H9 (cell line): ENCODE results near the gene STARD3NL. TPM values are rescaled to one million over a fixed set of nuclear protein-coding genes. Genes with fewer than 3 reads are reported as not detected.

Experiments
- DNase-seq: peaks from one replicate; pipeline ENCODE4 v3.0.0-alpha.2; 2017
- H2AFZ ChIP-seq: one replicate; pipeline ENCODE4 v1.6.1; 2013; ENCODE audit warnings: mild to moderate bottlenecking, low read length, control low read depth, moderate library complexity
- H2AK5ac ChIP-seq: 2 replicates; pipeline ENCODE4 v1.6.1; 2013; ENCODE audit warnings: low read length, control low read depth, mixed read lengths; ENCODE audit not compliant: insufficient read length
- H2BK120ac ChIP-seq: one replicate; pipeline ENCODE4 v1.6.1; 2013; ENCODE audit warnings: low read depth, mild to moderate bottlenecking, low read length, control low read depth, inconsistent platforms; ENCODE audit not compliant: poor library complexity, severe bottlenecking
- H2BK12ac ChIP-seq: 2 replicates; pipeline ENCODE4 v1.6.1; 2013; ENCODE audit warnings: low read length, control low read depth, mixed read lengths, low read depth; ENCODE audit not compliant: insufficient read length
- H2BK15ac ChIP-seq: 2 replicates; pipeline ENCODE4 v1.6.1; 2013; ENCODE audit warnings: low read depth, low read length, control low read depth
- H2BK20ac ChIP-seq: one replicate; pipeline ENCODE4 v1.6.1; 2013; ENCODE audit warnings: low read depth, mild to moderate bottlenecking, low read length, control low read depth, inconsistent platforms; ENCODE audit not compliant: poor library complexity, severe bottlenecking
- H2BK5ac ChIP-seq: 2 replicates; pipeline ENCODE4 v1.6.1; 2013; ENCODE audit warnings: low read length, control low read depth, mixed read lengths; ENCODE audit not compliant: insufficient read length
- H3K14ac ChIP-seq: 2 replicates; pipeline ENCODE4 v1.6.1; 2013; ENCODE audit warnings: low read length, control low read depth; ENCODE audit not compliant: insufficient read depth
- H3K18ac ChIP-seq: 2 replicates; pipeline ENCODE4 v1.6.1; 2013; ENCODE audit warnings: low read depth, mild to moderate bottlenecking, mixed read lengths, low read length, control low read depth; ENCODE audit not compliant: insufficient read length
- H3K23ac ChIP-seq: 2 replicates; pipeline ENCODE4 v1.6.1; 2013; ENCODE audit warnings: low read length, control low read depth, mixed read lengths, low read depth; ENCODE audit not compliant: insufficient read length
- H3K23me2 ChIP-seq: 2 replicates; pipeline ENCODE4 v1.6.1; 2013; ENCODE audit warnings: low read depth, mild to moderate bottlenecking, mixed read lengths, low read length, control low read depth; ENCODE audit not compliant: insufficient read length, poor library complexity, severe bottlenecking
- H3K27ac ChIP-seq: 2 replicates; pipeline ENCODE4 v1.5.1; 2013; ENCODE audit warnings: low read length, control low read depth, mixed read lengths, low read depth; ENCODE audit not compliant: insufficient read length
- H3K27me3 ChIP-seq: 2 replicates; pipeline ENCODE4 v1.6.1; 2013; ENCODE audit warnings: low read length, control low read depth, inconsistent platforms; ENCODE audit not compliant: insufficient read depth
- H3K4ac ChIP-seq: 2 replicates; pipeline ENCODE4 v1.6.1; 2013; ENCODE audit warnings: low read depth, mild to moderate bottlenecking, control low read depth, inconsistent platforms, low read length, moderate library complexity
- H3K4me1 ChIP-seq: 2 replicates; pipeline ENCODE4 v1.6.1; 2013; ENCODE audit warnings: low read length, control low read depth, inconsistent platforms; ENCODE audit not compliant: insufficient read depth
- H3K4me2 ChIP-seq: 2 replicates; pipeline ENCODE4 v1.6.1; 2013; ENCODE audit warnings: low read length, control low read depth, mixed read lengths; ENCODE audit not compliant: insufficient read length, insufficient read depth
- H3K56ac ChIP-seq: 2 replicates; pipeline ENCODE4 v1.6.1; 2013; ENCODE audit warnings: low read depth, mild to moderate bottlenecking, mixed read lengths, low read length, control low read depth; ENCODE audit not compliant: insufficient read length
- H3K79me1 ChIP-seq: 2 replicates; pipeline ENCODE4 v1.6.1; 2013; ENCODE audit warnings: low read depth, mild to moderate bottlenecking, moderate library complexity, low read length, control low read depth, inconsistent platforms; ENCODE audit not compliant: insufficient read depth, poor library complexity, severe bottlenecking
- H3K79me2 ChIP-seq: 2 replicates; pipeline ENCODE4 v1.6.1; 2013; ENCODE audit warnings: low read length, control low read depth, inconsistent platforms; ENCODE audit not compliant: insufficient read depth
- H3K9ac ChIP-seq: 2 replicates; pipeline ENCODE4 v1.6.1; 2013; ENCODE audit warnings: low read length, control low read depth, mixed read lengths; ENCODE audit not compliant: insufficient read length; ENCODE audit errors: extremely low read depth
- H3K9me3 ChIP-seq: one replicate; pipeline ENCODE4 v1.6.1; 2013; ENCODE audit warnings: low read depth, low read length, inconsistent platforms; ENCODE audit not compliant: control insufficient read depth
- H3T11ph ChIP-seq: one replicate; pipeline ENCODE4 v1.6.1; 2013; ENCODE audit warnings: mild to moderate bottlenecking, low read length, control low read depth, inconsistent platforms
- H4K20me1 ChIP-seq: one replicate; pipeline ENCODE4 v1.6.1; 2013; ENCODE audit not compliant: control insufficient read depth, insufficient read length, insufficient read depth
- H4K5ac ChIP-seq: 2 replicates; pipeline ENCODE4 v1.6.1; 2013; ENCODE audit warnings: low read depth, mild to moderate bottlenecking, mixed read lengths, low read length, control low read depth; ENCODE audit not compliant: insufficient read length
- H4K8ac ChIP-seq: replicated peaks from 2 replicates; pipeline ENCODE4 v1.6.1; 2013; ENCODE audit warnings: low read length, control low read depth, mixed read lengths, low read depth; ENCODE audit not compliant: insufficient read length
- H4K91ac ChIP-seq: 2 replicates; pipeline ENCODE4 v1.6.1; 2013; ENCODE audit warnings: low read depth, mild to moderate bottlenecking, moderate library complexity, mixed read lengths, low read length, control low read depth; ENCODE audit not compliant: insufficient read length
- H3K27ac Mint-ChIP-seq, 3 experiments: 2 replicates in 2 of 3; 3 replicates in 1 of 3; pipeline ENCODE4 v1.8.0; 2020 to 2021; ENCODE audit warnings: mixed read lengths in 3 of 3, mild to moderate bottlenecking in 1 of 3, moderate library complexity in 1 of 3
- H3K27me3 Mint-ChIP-seq: 2 replicates; pipeline ENCODE4 v1.8.0; 2021; ENCODE audit warnings: low read depth, mild to moderate bottlenecking, moderate library complexity, mixed read lengths
- H3K36me3 Mint-ChIP-seq, 3 experiments: 2 replicates in 2 of 3; 3 replicates in 1 of 3; pipeline ENCODE4 v1.8.0; 2020 to 2021; ENCODE audit warnings: low read depth in 3 of 3, mixed read lengths in 3 of 3; ENCODE audit not compliant: insufficient read depth in 1 of 3
- H3K4me1 Mint-ChIP-seq, 2 experiments: 2 replicates each; pipeline ENCODE4 v1.8.0; 2020; ENCODE audit warnings: mixed read lengths in 2 of 2
- H3K4me3 Mint-ChIP-seq, 2 experiments: 2 replicates in 1 of 2; 3 replicates in 1 of 2; pipeline ENCODE4 v1.8.0; 2020 to 2021; ENCODE audit warnings: mild to moderate bottlenecking in 2 of 2, mixed read lengths in 2 of 2, moderate library complexity in 1 of 2
- H3K9me3 Mint-ChIP-seq, 2 experiments: 2 replicates in 1 of 2; 3 replicates in 1 of 2; pipeline ENCODE4 v1.8.0; 2020; ENCODE audit warnings: mild to moderate bottlenecking in 2 of 2, mixed read lengths in 2 of 2, moderate library complexity in 1 of 2
- WGBS: extraction: QIAGEN DNeasy Blood & Tissue Kit; methylation state at CpG from one replicate; pipeline ENCODE4 v1.1.7; 2013; ENCODE audit warnings: missing lambda C conversion rate, low lambda C conversion rate, mixed read lengths; ENCODE audit not compliant: insufficient read length; ENCODE audit errors: extremely low coverage; 5-methylcytosine and 5-hydroxymethylcytosine counted together
- total RNA-seq: library from RNA; stranded (reverse); gene quantifications from 2 replicates; pipeline ENCODE4 v1.2.1, GENCODE V29; 2021
- TF ChIP-seq, protein P1 (sequence below): fragments of 200-600 bp; sonication (generic); conservative IDR thresholded peaks from 3 replicates; pipeline ENCODE4 v1.8.0; 2021; ENCODE audit warnings: antibody characterized with exemption, mild to moderate bottlenecking

Gene STARD3NL
- total RNA-seq, 1 experiment from 2014 or later, result 36.5 TPM

GRCh38 chr7:38151556-38151955, 26.5 kb upstream of the STARD3NL start:
- TF ChIP-seq, protein P1, sequence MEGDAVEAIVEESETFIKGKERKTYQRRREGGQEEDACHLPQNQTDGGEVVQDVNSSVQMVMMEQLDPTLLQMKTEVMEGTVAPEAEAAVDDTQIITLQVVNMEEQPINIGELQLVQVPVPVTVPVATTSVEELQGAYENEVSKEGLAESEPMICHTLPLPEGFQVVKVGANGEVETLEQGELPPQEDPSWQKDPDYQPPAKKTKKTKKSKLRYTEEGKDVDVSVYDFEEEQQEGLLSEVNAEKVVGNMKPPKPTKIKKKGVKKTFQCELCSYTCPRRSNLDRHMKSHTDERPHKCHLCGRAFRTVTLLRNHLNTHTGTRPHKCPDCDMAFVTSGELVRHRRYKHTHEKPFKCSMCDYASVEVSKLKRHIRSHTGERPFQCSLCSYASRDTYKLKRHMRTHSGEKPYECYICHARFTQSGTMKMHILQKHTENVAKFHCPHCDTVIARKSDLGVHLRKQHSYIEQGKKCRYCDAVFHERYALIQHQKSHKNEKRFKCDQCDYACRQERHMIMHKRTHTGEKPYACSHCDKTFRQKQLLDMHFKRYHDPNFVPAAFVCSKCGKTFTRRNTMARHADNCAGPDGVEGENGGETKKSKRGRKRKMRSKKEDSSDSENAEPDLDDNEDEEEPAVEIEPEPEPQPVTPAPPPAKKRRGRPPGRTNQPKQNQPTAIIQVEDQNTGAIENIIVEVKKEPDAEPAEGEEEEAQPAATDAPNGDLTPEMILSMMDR, result no peak
- Histone ChIP-seq H3K79me2 (no peaks in the 10 kb centered on the region), H3K56ac (no peak overlapping the region), H3K27ac (no peak overlapping the region), H2BK20ac (no peak overlapping the region), H3K27me3 (no peaks in the 10 kb centered on the region), H3K14ac (no peak overlapping the region), H4K91ac (no peak overlapping the region), H2AK5ac (no peak overlapping the region), H3K18ac (no peak overlapping the region), H4K8ac (no peak overlapping the region), H3K4ac (no peak overlapping the region), H3T11ph (no peak overlapping the region), H2BK120ac (no peak overlapping the region), H3K23me2 (no peaks in the 10 kb centered on the region), H3K4me1 (no peaks in the 10 kb centered on the region), H2BK5ac (no peak overlapping the region), H2BK12ac (no peak overlapping the region), H3K9me3 (no peaks in the 10 kb centered on the region), H3K4me2 (no peak overlapping the region), H2BK15ac (no peak overlapping the region), H2AFZ (no peak overlapping the region), H3K23ac (no peak overlapping the region), H4K20me1 (no peaks in the 10 kb centered on the region), H4K5ac (no peak overlapping the region), H3K79me1 (no peaks in the 10 kb centered on the region), H3K9ac (no peak overlapping the region)
- no CpG with 5 or more reads among the region's 2 CpGs for WGBS
- Mint-ChIP-seq H3K27me3 (peaks cover 3% of the 10 kb centered on the region; the same call in 1 of the 2 replicates), H3K4me1 (peaks cover 0 to 4% of the 10 kb centered on the region in 2 experiments; a peak in 2 of 4 replicates), H3K27ac (no peak overlapping the region; a peak in 1 of 7 replicates), H3K4me3 (no peak overlapping the region), H3K36me3 (0 out of 7 replicates have a peak, but pooled peaks cover 0 to 4% (median 0%) of the 10 kb centered on the region in 3 experiments), H3K9me3 (peaks cover 0 to 1% of the 10 kb centered on the region in 2 experiments; a peak in 1 of 5 replicates)
- DNase-seq, result no peak
